ENCODE measurements around the gene NHLH2. TPM values are rescaled to one million over a fixed set of nuclear protein-coding genes. Genes with fewer than 3 reads are reported as not detected.

The NHLH2 gene
- total and polyA plus RNA-seq, 4 donors: not detected

GRCh38 chr1:115790846-115791245, 50.1 kb downstream of the NHLH2 start:
- WGBS: 83% methylated on average over 6 of the region's 6 CpGs
- Histone ChIP-seq H3K27ac (ENCODE audit: low read depth in 1 of 2, low read length in 2 of 2) (no peak overlapping the region), H3K4me1 (ENCODE audit: control insufficient read depth in 4 of 4, insufficient read depth in 4 of 4, low read length in 3 of 4) (no peaks in the 10 kb centered on the region), H3K4me3 (ENCODE audit: low read depth in 1 of 3, low read length in 3 of 3) (no peak overlapping the region), H3K36me3 (ENCODE audit: control insufficient read depth in 4 of 4, insufficient read depth in 3 of 4, low read depth in 1 of 4, low read length in 3 of 4) (no peaks in the 10 kb centered on the region), H3K9me3 (ENCODE audit: control insufficient read depth in 4 of 4, low read length in 3 of 4) (peaks cover 0 to 4% (median 2%) of the 10 kb centered on the region in 4 donors), H3K27me3 (ENCODE audit: control insufficient read depth in 4 of 4, insufficient read depth in 4 of 4, low read length in 3 of 4) (peaks cover 0 to 9% (median 0%) of the 10 kb centered on the region in 4 donors), H3K9ac (ENCODE audit: low read depth in 1 of 2, low read length in 2 of 2) (no peak overlapping the region)
- no peak for TF ChIP-seq FOXA2 (IDR thresholded peaks at IDR 0.05)
- no peak for TF ChIP-seq NR2F2 (IDR thresholded peaks at IDR 0.05)
- DNase-seq (ENCODE audit: low spot score): no peak

GRCh38 chr1:115790356-115790755, 50.6 kb downstream of the NHLH2 start:
- Histone ChIP-seq H3K36me3 (ENCODE audit: control insufficient read depth in 4 of 4, insufficient read depth in 3 of 4, low read depth in 1 of 4, low read length in 3 of 4) (no peaks in the 10 kb centered on the region), H3K4me1 (ENCODE audit: control insufficient read depth in 4 of 4, insufficient read depth in 4 of 4, low read length in 3 of 4) (no peaks in the 10 kb centered on the region), H3K27me3 (ENCODE audit: control insufficient read depth in 4 of 4, insufficient read depth in 4 of 4, low read length in 3 of 4) (peaks cover 0 to 9% (median 0%) of the 10 kb centered on the region in 4 donors), H3K4me3 (ENCODE audit: low read depth in 1 of 3, low read length in 3 of 3) (no peak overlapping the region), H3K9ac (ENCODE audit: low read depth in 1 of 2, low read length in 2 of 2) (no peak overlapping the region), H3K9me3 (ENCODE audit: control insufficient read depth in 4 of 4, low read length in 3 of 4) (peaks cover 0 to 4% (median 2%) of the 10 kb centered on the region in 4 donors), H3K27ac (ENCODE audit: low read depth in 1 of 2, low read length in 2 of 2) (no peak overlapping the region)
- TF ChIP-seq HNF4G (IDR thresholded peaks at IDR 0.05): no peak
- TF ChIP-seq YY1 (IDR thresholded peaks at IDR 0.05): no peak
- no peak for TF ChIP-seq NR2F2 (IDR thresholded peaks at IDR 0.05)
- no peak for TF ChIP-seq RAD21 (IDR thresholded peaks at IDR 0.05)
- TF ChIP-seq FOXA2 (IDR thresholded peaks at IDR 0.05): no peak
- no peak for TF ChIP-seq RXRA (IDR thresholded peaks at IDR 0.05)
- no peak for TF ChIP-seq MAX (IDR thresholded peaks at IDR 0.05)
- TF ChIP-seq REST (IDR thresholded peaks at IDR 0.05): no peak
- TF ChIP-seq CTCF (IDR thresholded peaks at IDR 0.05; ENCODE audit: low read depth, low read length, missing input control): no peak
- TF ChIP-seq FOXA1 (IDR thresholded peaks at IDR 0.05): no peak
- no peak for TF ChIP-seq GABPA (IDR thresholded peaks at IDR 0.05 in 1 of 2, conservative IDR thresholded peaks at IDR 0.05 in 1 of 2)
- no peak for TF ChIP-seq EGR1 (IDR thresholded peaks at IDR 0.05; ENCODE audit: low read depth in 2 of 2)
- TF ChIP-seq HNF4A (conservative IDR thresholded peaks at IDR 0.05): no peak
- no peak for TF ChIP-seq JUND (IDR thresholded peaks at IDR 0.05)
- TF ChIP-seq SP1 (IDR thresholded peaks at IDR 0.05): no peak
- TF ChIP-seq ATF3 (IDR thresholded peaks at IDR 0.05): no peak
- no peak for DNase-seq (ENCODE audit: low spot score)
- 59% methylated on average over 3 of the region's 3 CpGs for WGBS

Other genes starting within 250 kb of the NHLH2 start
- 1 to 10 TPM; 4.3 to 6.8 TPM for gene VANGL1, start 199.2 kb downstream of the NHLH2 start, total RNA-seq
- gene VANGL1, start 199.2 kb downstream of the NHLH2 start, polyA plus RNA-seq: 1 to 10 TPM; 2.5 to 2.8 TPM
- gene CASQ2, start 72.4 kb downstream of the NHLH2 start, total RNA-seq: 1 to 10 TPM in 1 of 2 donors, not detected in 1; 1.1 TPM
- under 1 TPM in 1 of 2 donors, not detected in 1; 0.33 TPM for gene CASQ2, start 72.4 kb downstream of the NHLH2 start, polyA plus RNA-seq
- 1 to 10 TPM; 1.2 to 3.6 TPM for gene SLC22A15, start 135.4 kb upstream of the NHLH2 start, total RNA-seq
- under 1 TPM; 0.12 to 0.49 TPM for gene SLC22A15, start 135.4 kb upstream of the NHLH2 start, polyA plus RNA-seq